Measurements from ENCODE around the gene PHACTR2. TPM values are rescaled to one million over a fixed set of nuclear protein-coding genes. Genes with fewer than 3 reads are reported as not detected.

Gene PHACTR2
- total RNA-seq, 1 donor from 2014 or later, result 133 TPM

Other genes starting within 250 kb of the PHACTR2 start
- gene ADAT2, start 227.3 kb upstream of the PHACTR2 start, total RNA-seq, result 2.6 and 7.1 TPM in 2 replicates
- 9.3 and 10.0 TPM in 2 replicates for gene PEX3, start 227.2 kb upstream of the PHACTR2 start, total RNA-seq
- 52.1 and 74.3 TPM in 2 replicates for gene FUCA2, start 166.2 kb upstream of the PHACTR2 start, total RNA-seq
- 16.2 and 18.2 TPM in 2 replicates for gene LTV1, start 165.4 kb downstream of the PHACTR2 start, total RNA-seq
- gene ZC2HC1B, start 186.5 kb downstream of the PHACTR2 start, total RNA-seq, result not detected in 2 replicates